ENCODE measurements around the gene SRRM1.
"Not testable (repeated sequence)": the region's sequence is repeated elsewhere in the genome, so short reads cannot be mapped to it uniquely, and the experiment has no call there.

Gene SRRM1

DNA sequence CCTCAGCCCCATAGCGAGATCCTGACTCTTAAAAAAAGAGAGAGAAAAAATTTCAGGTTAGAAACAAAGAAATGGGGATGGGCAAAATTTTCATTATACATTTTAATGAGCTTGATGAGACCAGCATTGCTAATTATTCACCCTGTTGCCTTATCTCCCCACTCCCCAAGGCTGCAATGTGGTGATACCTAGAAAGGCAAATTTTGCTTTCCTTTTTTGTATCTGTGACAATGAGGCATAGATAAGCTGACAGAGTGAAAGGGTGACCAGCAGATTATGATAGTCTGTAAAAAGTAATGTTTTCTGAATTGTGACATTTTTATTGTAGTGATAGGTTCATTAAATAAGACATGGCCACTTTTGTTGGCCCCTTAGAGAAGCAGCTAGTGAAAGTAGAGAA lies 12.9 kb downstream of the SRRM1 start:
- in situ Hi-C loops (cut with MboI; ENCODE audit: low sequenced_read_pairs, unreplicated experiment), result no loop called here
- TF ChIP-seq CTCF (IDR thresholded peaks at IDR 0.05; ENCODE audit: borderline replicate concordance, control extremely low read depth, extremely low read depth, insufficient read depth, missing control alignments), result no peak
- no peak for DNase-seq (ENCODE audit: low spot score)

GRCh38 chr1:24657781-24658180 lies 14.7 kb downstream of the SRRM1 start:
- no peak for TF ChIP-seq CTCF (IDR thresholded peaks at IDR 0.05; ENCODE audit: borderline replicate concordance, control extremely low read depth, extremely low read depth, insufficient read depth, missing control alignments)
- in situ Hi-C loops (cut with MboI; ENCODE audit: low sequenced_read_pairs, unreplicated experiment), result no loop called here
- DNase-seq (ENCODE audit: low spot score), result no peak

DNA sequence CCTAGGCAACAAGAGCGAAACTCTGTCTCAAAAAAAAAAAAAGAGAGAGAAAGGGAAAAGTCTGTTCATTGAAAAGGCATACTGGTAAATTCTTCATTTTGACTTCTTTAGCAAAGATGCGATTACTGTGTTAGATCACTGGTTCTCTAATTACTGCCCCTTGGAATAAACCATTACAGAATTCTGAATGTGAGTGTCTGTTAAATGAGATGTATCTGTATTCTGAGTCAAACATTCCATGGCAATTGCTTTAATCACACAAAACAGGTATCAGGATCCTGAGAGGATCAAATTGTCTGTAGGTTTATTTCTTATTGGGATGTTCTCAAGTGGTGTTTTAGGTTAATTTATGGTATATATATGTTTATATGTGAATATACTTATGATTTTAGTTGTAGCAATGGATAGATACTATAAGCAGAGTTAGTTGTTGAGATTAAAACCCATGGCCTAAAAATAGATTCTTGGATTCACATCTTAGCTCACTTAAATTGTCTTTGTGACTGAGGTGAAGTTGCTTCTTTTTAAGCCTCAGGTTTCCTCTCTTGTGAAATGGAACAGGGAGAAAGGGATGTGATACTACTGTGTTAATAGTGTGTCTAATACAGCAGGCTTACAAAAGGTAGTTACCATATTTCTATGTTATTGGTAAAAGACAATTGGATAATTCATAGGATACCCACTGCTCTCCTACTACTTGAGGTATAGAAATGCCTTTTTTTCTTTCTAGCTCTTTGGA lies 16.2 kb downstream of the SRRM1 start:
- in situ Hi-C loops (cut with MboI; ENCODE audit: low sequenced_read_pairs, unreplicated experiment), result no loop called here
- no peak for DNase-seq (ENCODE audit: low spot score)
- TF ChIP-seq CTCF (IDR thresholded peaks at IDR 0.05; ENCODE audit: borderline replicate concordance, control extremely low read depth, extremely low read depth, insufficient read depth, missing control alignments), result no peak

DNA sequence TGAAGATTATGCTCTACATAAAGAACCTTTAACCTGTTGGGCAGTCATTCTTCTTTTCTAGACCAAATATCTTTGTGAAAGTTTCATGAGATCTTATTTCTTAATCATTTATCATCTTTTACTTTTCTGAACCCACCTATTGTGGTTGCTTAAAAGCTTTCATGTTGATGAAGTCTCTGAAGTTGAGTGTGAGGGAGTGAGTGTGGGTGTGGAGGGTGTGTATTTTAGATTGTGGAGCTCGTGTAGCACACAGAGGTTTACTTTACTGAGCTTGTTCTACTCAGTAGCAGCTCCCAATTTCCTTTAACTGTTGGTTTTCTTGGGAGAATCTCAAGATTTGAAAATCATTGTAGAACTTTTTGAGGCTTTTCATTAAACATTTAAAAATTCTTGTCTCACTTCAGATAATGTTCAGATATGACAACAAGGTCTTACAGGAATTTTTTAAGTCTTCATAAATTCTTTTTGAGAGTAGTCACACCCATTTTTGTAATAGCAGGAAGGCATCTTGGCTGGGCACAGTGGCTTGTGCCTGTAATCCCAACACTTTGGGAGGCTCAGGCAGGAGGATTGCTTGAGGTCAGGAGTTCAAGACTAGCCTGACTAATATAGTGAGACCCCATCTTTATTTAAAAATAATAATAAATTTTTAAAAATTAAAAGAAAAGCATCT lies 17.0 kb downstream of the SRRM1 start:
- no peak for TF ChIP-seq CTCF (IDR thresholded peaks at IDR 0.05; ENCODE audit: borderline replicate concordance, control extremely low read depth, extremely low read depth, insufficient read depth, missing control alignments)
- no peak for DNase-seq (ENCODE audit: low spot score)
- in situ Hi-C loops (cut with MboI; ENCODE audit: low sequenced_read_pairs, unreplicated experiment), result no loop called here

GRCh38 chr1:24664507-24665033 lies 21.5 kb downstream of the SRRM1 start:
- in situ Hi-C loops (cut with MboI; ENCODE audit: low sequenced_read_pairs, unreplicated experiment), result no loop called here
- DNase-seq (ENCODE audit: low spot score), result no peak

DNA sequence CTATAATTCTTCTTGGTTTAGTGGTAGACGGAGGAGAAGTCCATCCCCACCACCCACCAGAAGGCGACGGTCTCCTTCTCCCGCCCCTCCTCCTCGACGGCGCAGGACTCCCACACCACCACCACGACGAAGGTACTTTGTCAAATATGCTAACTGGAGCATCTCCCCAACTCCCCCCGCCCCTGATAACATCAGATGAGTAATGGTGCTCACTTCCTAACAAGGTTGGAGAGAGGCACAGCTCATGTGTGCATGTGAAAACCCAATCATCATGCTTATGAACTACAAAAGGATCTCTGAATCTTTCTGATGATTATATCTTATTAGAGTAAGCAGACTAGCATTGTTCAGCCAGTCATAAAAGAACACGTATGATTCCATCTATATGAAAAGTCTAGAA lies 23.7 kb downstream of the SRRM1 start:
- no peak for DNase-seq (ENCODE audit: low spot score)
- TF ChIP-seq CTCF (IDR thresholded peaks at IDR 0.05; ENCODE audit: borderline replicate concordance, control extremely low read depth, extremely low read depth, insufficient read depth, missing control alignments), result no peak
- in situ Hi-C loops (cut with MboI; ENCODE audit: low sequenced_read_pairs, unreplicated experiment), result no loop called here

More at GRCh38 chr1:24664507-24665033, 21.5 kb downstream of the SRRM1 start:
- TF ChIP-seq CTCF (IDR thresholded peaks at IDR 0.05; ENCODE audit: borderline replicate concordance, control extremely low read depth, extremely low read depth, insufficient read depth, missing control alignments), result no peak

GRCh38 chr1:24671372-24671771 lies 28.3 kb downstream of the SRRM1 start:
- in situ Hi-C loops (cut with MboI; ENCODE audit: low sequenced_read_pairs, unreplicated experiment); DNase-seq (ENCODE audit: low spot score): not testable (repeated sequence)

- in situ Hi-C loops (cut with MboI; ENCODE audit: low sequenced_read_pairs, unreplicated experiment); DNase-seq (ENCODE audit: low spot score): not testable (repeated sequence)
Measured at GRCh38 chr1:24672686-24673085, 29.6 kb downstream of the SRRM1 start.

Measured in GM13976 (cell line).